H9 (cell line): Measurements from ENCODE around the gene GSTM1. TPM values are rescaled to one million over a fixed set of nuclear protein-coding genes. Genes with fewer than 3 reads are reported as not detected.

Experiments used
- DNase-seq: peaks from one replicate; pipeline ENCODE4 v3.0.0-alpha.2; 2017
- H2AFZ ChIP-seq: one replicate; pipeline ENCODE4 v1.6.1; 2013; ENCODE audit warnings: mild to moderate bottlenecking, low read length, control low read depth, moderate library complexity
- H2AK5ac ChIP-seq: 2 replicates; pipeline ENCODE4 v1.6.1; 2013; ENCODE audit warnings: low read length, control low read depth, mixed read lengths; ENCODE audit not compliant: insufficient read length
- H2BK120ac ChIP-seq: one replicate; pipeline ENCODE4 v1.6.1; 2013; ENCODE audit warnings: low read depth, mild to moderate bottlenecking, low read length, control low read depth, inconsistent platforms; ENCODE audit not compliant: poor library complexity, severe bottlenecking
- H2BK12ac ChIP-seq: 2 replicates; pipeline ENCODE4 v1.6.1; 2013; ENCODE audit warnings: low read length, control low read depth, mixed read lengths, low read depth; ENCODE audit not compliant: insufficient read length
- H2BK15ac ChIP-seq: 2 replicates; pipeline ENCODE4 v1.6.1; 2013; ENCODE audit warnings: low read depth, low read length, control low read depth
- H2BK20ac ChIP-seq: one replicate; pipeline ENCODE4 v1.6.1; 2013; ENCODE audit warnings: low read depth, mild to moderate bottlenecking, low read length, control low read depth, inconsistent platforms; ENCODE audit not compliant: poor library complexity, severe bottlenecking
- H2BK5ac ChIP-seq: 2 replicates; pipeline ENCODE4 v1.6.1; 2013; ENCODE audit warnings: low read length, control low read depth, mixed read lengths; ENCODE audit not compliant: insufficient read length
- H3K14ac ChIP-seq: 2 replicates; pipeline ENCODE4 v1.6.1; 2013; ENCODE audit warnings: low read length, control low read depth; ENCODE audit not compliant: insufficient read depth
- H3K18ac ChIP-seq: 2 replicates; pipeline ENCODE4 v1.6.1; 2013; ENCODE audit warnings: low read depth, mild to moderate bottlenecking, mixed read lengths, low read length, control low read depth; ENCODE audit not compliant: insufficient read length
- H3K23ac ChIP-seq: 2 replicates; pipeline ENCODE4 v1.6.1; 2013; ENCODE audit warnings: low read length, control low read depth, mixed read lengths, low read depth; ENCODE audit not compliant: insufficient read length
- H3K23me2 ChIP-seq: 2 replicates; pipeline ENCODE4 v1.6.1; 2013; ENCODE audit warnings: low read depth, mild to moderate bottlenecking, mixed read lengths, low read length, control low read depth; ENCODE audit not compliant: insufficient read length, poor library complexity, severe bottlenecking
- H3K27ac ChIP-seq: 2 replicates; pipeline ENCODE4 v1.5.1; 2013; ENCODE audit warnings: low read length, control low read depth, mixed read lengths, low read depth; ENCODE audit not compliant: insufficient read length
- H3K27me3 ChIP-seq: 2 replicates; pipeline ENCODE4 v1.6.1; 2013; ENCODE audit warnings: low read length, control low read depth, inconsistent platforms; ENCODE audit not compliant: insufficient read depth
- H3K4ac ChIP-seq: 2 replicates; pipeline ENCODE4 v1.6.1; 2013; ENCODE audit warnings: low read depth, mild to moderate bottlenecking, control low read depth, inconsistent platforms, low read length, moderate library complexity
- H3K4me1 ChIP-seq: 2 replicates; pipeline ENCODE4 v1.6.1; 2013; ENCODE audit warnings: low read length, control low read depth, inconsistent platforms; ENCODE audit not compliant: insufficient read depth
- H3K4me2 ChIP-seq: 2 replicates; pipeline ENCODE4 v1.6.1; 2013; ENCODE audit warnings: low read length, control low read depth, mixed read lengths; ENCODE audit not compliant: insufficient read length, insufficient read depth
- H3K56ac ChIP-seq: 2 replicates; pipeline ENCODE4 v1.6.1; 2013; ENCODE audit warnings: low read depth, mild to moderate bottlenecking, mixed read lengths, low read length, control low read depth; ENCODE audit not compliant: insufficient read length
- H3K79me1 ChIP-seq: 2 replicates; pipeline ENCODE4 v1.6.1; 2013; ENCODE audit warnings: low read depth, mild to moderate bottlenecking, moderate library complexity, low read length, control low read depth, inconsistent platforms; ENCODE audit not compliant: insufficient read depth, poor library complexity, severe bottlenecking
- H3K79me2 ChIP-seq: 2 replicates; pipeline ENCODE4 v1.6.1; 2013; ENCODE audit warnings: low read length, control low read depth, inconsistent platforms; ENCODE audit not compliant: insufficient read depth
- H3K9ac ChIP-seq: 2 replicates; pipeline ENCODE4 v1.6.1; 2013; ENCODE audit warnings: low read length, control low read depth, mixed read lengths; ENCODE audit not compliant: insufficient read length; ENCODE audit errors: extremely low read depth
- H3K9me3 ChIP-seq: one replicate; pipeline ENCODE4 v1.6.1; 2013; ENCODE audit warnings: low read depth, low read length, inconsistent platforms; ENCODE audit not compliant: control insufficient read depth
- H3T11ph ChIP-seq: one replicate; pipeline ENCODE4 v1.6.1; 2013; ENCODE audit warnings: mild to moderate bottlenecking, low read length, control low read depth, inconsistent platforms
- H4K20me1 ChIP-seq: one replicate; pipeline ENCODE4 v1.6.1; 2013; ENCODE audit not compliant: control insufficient read depth, insufficient read length, insufficient read depth
- H4K5ac ChIP-seq: 2 replicates; pipeline ENCODE4 v1.6.1; 2013; ENCODE audit warnings: low read depth, mild to moderate bottlenecking, mixed read lengths, low read length, control low read depth; ENCODE audit not compliant: insufficient read length
- H4K8ac ChIP-seq: replicated peaks from 2 replicates; pipeline ENCODE4 v1.6.1; 2013; ENCODE audit warnings: low read length, control low read depth, mixed read lengths, low read depth; ENCODE audit not compliant: insufficient read length
- H4K91ac ChIP-seq: 2 replicates; pipeline ENCODE4 v1.6.1; 2013; ENCODE audit warnings: low read depth, mild to moderate bottlenecking, moderate library complexity, mixed read lengths, low read length, control low read depth; ENCODE audit not compliant: insufficient read length
- H3K27ac Mint-ChIP-seq, 3 experiments: 2 replicates in 2 of 3; 3 replicates in 1 of 3; pipeline ENCODE4 v1.8.0; 2020 to 2021; ENCODE audit warnings: mixed read lengths in 3 of 3, mild to moderate bottlenecking in 1 of 3, moderate library complexity in 1 of 3
- H3K27me3 Mint-ChIP-seq: 2 replicates; pipeline ENCODE4 v1.8.0; 2021; ENCODE audit warnings: low read depth, mild to moderate bottlenecking, moderate library complexity, mixed read lengths
- H3K36me3 Mint-ChIP-seq, 3 experiments: 2 replicates in 2 of 3; 3 replicates in 1 of 3; pipeline ENCODE4 v1.8.0; 2020 to 2021; ENCODE audit warnings: low read depth in 3 of 3, mixed read lengths in 3 of 3; ENCODE audit not compliant: insufficient read depth in 1 of 3
- H3K4me1 Mint-ChIP-seq, 2 experiments: 2 replicates each; pipeline ENCODE4 v1.8.0; 2020; ENCODE audit warnings: mixed read lengths in 2 of 2
- H3K4me3 Mint-ChIP-seq, 2 experiments: 2 replicates in 1 of 2; 3 replicates in 1 of 2; pipeline ENCODE4 v1.8.0; 2020 to 2021; ENCODE audit warnings: mild to moderate bottlenecking in 2 of 2, mixed read lengths in 2 of 2, moderate library complexity in 1 of 2
- H3K9me3 Mint-ChIP-seq, 2 experiments: 2 replicates in 1 of 2; 3 replicates in 1 of 2; pipeline ENCODE4 v1.8.0; 2020; ENCODE audit warnings: mild to moderate bottlenecking in 2 of 2, mixed read lengths in 2 of 2, moderate library complexity in 1 of 2
- CTCF ChIP-seq: fragments of 200-600 bp; sonication (generic); conservative IDR thresholded peaks from 3 replicates; pipeline ENCODE4 v1.8.0; 2021; ENCODE audit warnings: antibody characterized with exemption, mild to moderate bottlenecking
- WGBS: extraction: QIAGEN DNeasy Blood & Tissue Kit; methylation state at CpG from one replicate; pipeline ENCODE4 v1.1.7; 2013; ENCODE audit warnings: missing lambda C conversion rate, low lambda C conversion rate, mixed read lengths; ENCODE audit not compliant: insufficient read length; ENCODE audit errors: extremely low coverage; 5-methylcytosine and 5-hydroxymethylcytosine counted together
- long read RNA-seq: library from polyadenylated mRNA; unstranded; transcript quantifications from one replicate; pipeline ENCODE4 v2.0.0, GENCODE V29; 2020
- total RNA-seq: library from RNA; stranded (reverse); gene quantifications from 2 replicates; pipeline ENCODE4 v1.2.1, GENCODE V29; 2021

Gene GSTM1
- 19.5 and 20.7 TPM in 2 replicates for total RNA-seq
- long read RNA-seq, transcript GSTM1-201 (8 exons, 1,161 nt) = major isoform, 24 of 30 reads
- long read RNA-seq, partial matches to known transcripts = 0 of 30 reads
- long read RNA-seq, other reads (novel, unspliced or antisense) = 3 of 30 reads

- Histone ChIP-seq H2BK120ac (no peak within 1 kb of the TSS), H3K4me2 (peak within 1 kb of the TSS; percentile 56), H2AFZ (no peak within 1 kb of the TSS), H3K23ac (no peak within 1 kb of the TSS), H2BK20ac (no peak within 1 kb of the TSS), H3K14ac (peak within 1 kb of the TSS; percentile 94), H3K27me3 (no peaks in the 10 kb centered on the region), H3K56ac (no peak within 1 kb of the TSS), H3K79me1 (no peaks in the 10 kb centered on the region), H2BK5ac (no peak within 1 kb of the TSS), H3T11ph (no peak within 1 kb of the TSS), H3K9ac (peak within 1 kb of the TSS; percentile 70), H3K9me3 (no peaks in the 10 kb centered on the region), H4K91ac (no peak within 1 kb of the TSS), H4K20me1 (no peaks in the 10 kb centered on the region), H3K79me2 (no peaks in the 10 kb centered on the region), H3K27ac (no peak within 1 kb of the TSS), H4K8ac (no peak within 1 kb of the TSS), H2BK12ac (no peak within 1 kb of the TSS), H4K5ac (no peak within 1 kb of the TSS), H3K18ac (peak within 1 kb of the TSS; percentile 90), H3K23me2 (peaks cover 2% of the 10 kb centered on the region), H2AK5ac (no peak within 1 kb of the TSS), H3K4ac (no peak within 1 kb of the TSS), H2BK15ac (no peak within 1 kb of the TSS), H3K4me1 (no peaks in the 10 kb centered on the region)
- Mint-ChIP-seq H3K4me1 (no peaks in the 10 kb centered on the region), H3K36me3 (peaks cover 0 to 11% (median 0%) of the 10 kb centered on the region in 3 experiments; a peak in 1 of 7 replicates), H3K9me3 (peaks cover 0 to 6% of the 10 kb centered on the region in 2 experiments; a peak in 1 of 5 replicates), H3K27ac (peak within 1 kb of the TSS in 1 of 3 experiments; percentile 64; a peak in 3 of 7 replicates), H3K4me3 (peak within 1 kb of the TSS; percentile 68 to 78), H3K27me3 (peaks cover 2% of the 10 kb centered on the region; the same call in 1 of the 2 replicates)
- WGBS = no CpG with 5 or more reads among the region's 46 CpGs
- DNase-seq = peak; percentile 79
- peak; percentile 40; the same call in 2 of the 3 replicates for TF ChIP-seq CTCF
Observed at GRCh38 chr1:109687641-109688499, at the start of gene GSTM1. GSTM1 (plus strand) TSS chr1:109687817; CDS start chr1:109687874, 57 bp downstream.
